HG03520 (cell line): ENCODE measurements around the gene GSAP.
"Not testable (repeated sequence)": the region's sequence is repeated elsewhere in the genome, so short reads cannot be mapped to it uniquely, and the experiment has no call there.

Experiments
- ATAC-seq: cut with Tn5 transposase; IDR thresholded peaks from one replicate; pipeline ENCODE4 v1.9.1; 2021; ENCODE audit warnings: mild to moderate bottlenecking, moderate library complexity; ENCODE audit not compliant: unreplicated experiment

The GSAP gene

GRCh38 chr7:77293046-77293445 is 123.1 kb downstream of the GSAP start:
- no peak for ATAC-seq

GRCh38 chr7:77290425-77290824 is 125.7 kb downstream of the GSAP start:
- no peak for ATAC-seq

- no peak for ATAC-seq
Measured at GRCh38 chr7:77289387-77289786, 126.8 kb downstream of the GSAP start.

GRCh38 chr7:77288676-77289320 is 127.4 kb downstream of the GSAP start:
- no peak for ATAC-seq

- no peak for ATAC-seq
Measured at GRCh38 chr7:77284616-77285015, 131.5 kb downstream of the GSAP start.

- no peak for ATAC-seq
Measured at GRCh38 chr7:77284005-77284404, 132.1 kb downstream of the GSAP start.

GRCh38 chr7:77282897-77283296 is 133.3 kb downstream of the GSAP start:
- no peak for ATAC-seq

- no peak for ATAC-seq
Measured at GRCh38 chr7:77281780-77282478, 134.2 kb downstream of the GSAP start.

- ATAC-seq, result no peak
Measured at GRCh38 chr7:77276120-77276519, 140.0 kb downstream of the GSAP start.

- not testable (repeated sequence) for ATAC-seq
Measured at GRCh38 chr7:77275663-77276062, 140.5 kb downstream of the GSAP start.

- ATAC-seq, result no peak
Measured at GRCh38 chr7:77271766-77272165, 144.4 kb downstream of the GSAP start.

- ATAC-seq, result no peak
Measured at GRCh38 chr7:77270094-77270480, 146.1 kb downstream of the GSAP start.

GRCh38 chr7:77269360-77270093 is 146.6 kb downstream of the GSAP start:
- peak; percentile 50 for ATAC-seq

GRCh38 chr7:77266291-77266794 is 149.8 kb downstream of the GSAP start:
- peak; percentile 89 for ATAC-seq

GRCh38 chr7:77265666-77266065 is 150.5 kb downstream of the GSAP start:
- ATAC-seq, result no peak

- no peak for ATAC-seq
Measured at GRCh38 chr7:77262316-77262715, 153.8 kb downstream of the GSAP start.
